Liver (tissue), 9 donors: ENCODE results near the gene DNAJB11. TPM values are rescaled to one million over a fixed set of nuclear protein-coding genes. Genes with fewer than 3 reads are reported as not detected.

Experiments
- DNase-seq: peaks from one replicate; pipeline ENCODE4 v3.0.0-alpha.2; 2017; ENCODE audit warnings: low spot score
- H3K27ac ChIP-seq, 2 donors: one replicate each; pipeline ENCODE4 v1.7.0; 2013; ENCODE audit warnings: inconsistent platforms in 2 of 2, low read length in 2 of 2, control low read depth in 1 of 2, low read depth in 1 of 2, mild to moderate bottlenecking in 1 of 2
- H3K27me3 ChIP-seq, 4 donors: one replicate each; pipeline versions ENCODE4 v1.6.1 to v1.7.0; 2013; ENCODE audit warnings: low read length in 3 of 4, inconsistent platforms in 1 of 4, mild to moderate bottlenecking in 1 of 4, moderate library complexity in 1 of 4; ENCODE audit not compliant: control insufficient read depth in 4 of 4, insufficient read depth in 4 of 4
- H3K36me3 ChIP-seq, 4 donors: one replicate each; pipeline versions ENCODE4 v1.6.1 to v1.7.0; 2013; ENCODE audit warnings: low read length in 3 of 4, mild to moderate bottlenecking in 3 of 4, low read depth in 1 of 4, moderate library complexity in 1 of 4; ENCODE audit not compliant: control insufficient read depth in 4 of 4, insufficient read depth in 3 of 4
- H3K4me1 ChIP-seq, 4 donors: one replicate each; pipeline versions ENCODE4 v1.6.1 to v1.7.0; 2013; ENCODE audit warnings: low read length in 3 of 4, mild to moderate bottlenecking in 3 of 4, moderate library complexity in 1 of 4; ENCODE audit not compliant: control insufficient read depth in 4 of 4, insufficient read depth in 4 of 4
- H3K4me3 ChIP-seq, 3 donors: one replicate each; pipeline versions ENCODE4 v1.6.1 to v1.7.0; 2013; ENCODE audit warnings: low read length in 3 of 3, control low read depth in 1 of 3, low read depth in 1 of 3, mild to moderate bottlenecking in 1 of 3
- H3K9ac ChIP-seq, 2 donors: one replicate each; pipeline ENCODE4 v1.7.0; 2013; ENCODE audit warnings: low read length in 2 of 2, mild to moderate bottlenecking in 2 of 2, moderate library complexity in 2 of 2, control low read depth in 1 of 2, low read depth in 1 of 2
- H3K9me3 ChIP-seq, 4 donors: one replicate each; pipeline versions ENCODE4 v1.6.1 to v1.7.0; 2013; ENCODE audit warnings: low read length in 3 of 4; ENCODE audit not compliant: control insufficient read depth in 4 of 4
- CTCF ChIP-seq: fragments of 150-350 bp; IDR thresholded peaks from 2 replicates; pipeline ENCODE4 v1.5.1; 2017; ENCODE audit warnings: improper control_type of control experiment, low read depth, low read length; ENCODE audit not compliant: missing input control
- EGR1 ChIP-seq, 2 donors: IDR thresholded peaks; 2 replicates each; pipeline ENCODE4 v1.6.1; 2016 to 2018; ENCODE audit warnings: antibody characterized with exemption in 2 of 2, low read depth in 2 of 2
- FOXA1 ChIP-seq: IDR thresholded peaks from 2 replicates; pipeline ENCODE4 v1.6.1; 2016; ENCODE audit warnings: antibody characterized with exemption
- FOXA2 ChIP-seq: IDR thresholded peaks from 2 replicates; pipeline ENCODE4 v1.6.1; 2016; ENCODE audit warnings: antibody characterized with exemption
- GABPA ChIP-seq, 2 donors: IDR thresholded peaks in 1 of 2; conservative IDR thresholded peaks in 1 of 2; 2 replicates each; pipeline ENCODE4 v1.6.1; 2016; ENCODE audit warnings: antibody characterized with exemption in 2 of 2, mild to moderate bottlenecking in 1 of 2, moderate library complexity in 1 of 2
- HNF4A ChIP-seq, 2 donors: conservative IDR thresholded peaks; 2 replicates each; pipeline ENCODE4 v1.6.1; 2016; ENCODE audit warnings: antibody characterized with exemption in 2 of 2, mild to moderate bottlenecking in 2 of 2
- HNF4G ChIP-seq: IDR thresholded peaks from 2 replicates; pipeline ENCODE4 v1.6.1; 2016; ENCODE audit warnings: antibody characterized with exemption
- JUND ChIP-seq, 2 donors: IDR thresholded peaks; 2 replicates each; pipeline ENCODE4 v1.6.1; 2016; ENCODE audit warnings: antibody characterized with exemption in 2 of 2
- MAX ChIP-seq: IDR thresholded peaks from 2 replicates; pipeline ENCODE4 v1.6.1; 2016; ENCODE audit warnings: antibody characterized with exemption
- NR2F2 ChIP-seq: IDR thresholded peaks from 2 replicates; pipeline ENCODE4 v1.6.1; 2016; ENCODE audit warnings: antibody characterized with exemption
- RAD21 ChIP-seq, 2 donors: IDR thresholded peaks; 2 replicates each; pipeline ENCODE4 v1.6.1; 2016; ENCODE audit warnings: antibody characterized with exemption in 2 of 2, mild to moderate bottlenecking in 2 of 2
- RXRA ChIP-seq, 2 donors: IDR thresholded peaks; 2 replicates each; pipeline ENCODE4 v1.6.1; 2017 to 2018; ENCODE audit warnings: antibody characterized with exemption in 2 of 2, mild to moderate bottlenecking in 1 of 2
- SP1 ChIP-seq: IDR thresholded peaks from 2 replicates; pipeline ENCODE4 v1.6.1; 2018; ENCODE audit warnings: antibody characterized with exemption, mild to moderate bottlenecking
- TAF1 ChIP-seq: conservative IDR thresholded peaks from 2 replicates; pipeline ENCODE4 v1.6.1; 2016; ENCODE audit warnings: antibody characterized with exemption, mild to moderate bottlenecking
- YY1 ChIP-seq: IDR thresholded peaks from 2 replicates; pipeline ENCODE4 v1.6.1; 2016; ENCODE audit warnings: antibody characterized with exemption, mild to moderate bottlenecking
- WGBS: extraction: QIAGEN DNeasy Blood & Tissue Kit; methylation state at CpG from one replicate; pipeline ENCODE4 v1.1.7; 2013; 5-methylcytosine and 5-hydroxymethylcytosine counted together
- polyA plus RNA-seq, 2 donors: library from polyadenylated mRNA; stranded (reverse) in 1 of 2; unstranded in 1 of 2; fragments of 200-250 nt in 1 of 2; fragments of >200 nt in 1 of 2; fragmentation: Nextera tagmentation in 1 of 2; extraction: Ambion mirVana in 1 of 2; gene quantifications; one replicate each; pipeline versions ENCODE4 v1.2.1 to v1.2.3, GENCODE V29; 2013 to 2015
- total RNA-seq, 2 donors: library from RNA; depleted of rRNA; stranded (reverse); fragments of >200 nt; gene quantifications; one replicate each; pipeline ENCODE4 v1.2.3, GENCODE V29; 2014
- TF ChIP-seq, protein P1 (sequence below): IDR thresholded peaks from 2 replicates; pipeline ENCODE4 v1.6.1; 2016; ENCODE audit warnings: antibody characterized with exemption
- TF ChIP-seq, protein P2 (sequence below): IDR thresholded peaks from 2 replicates; pipeline ENCODE4 v1.6.1; 2016; ENCODE audit warnings: antibody characterized with exemption, mild to moderate bottlenecking
- TF ChIP-seq, protein P3 (sequence below): IDR thresholded peaks from 2 replicates; pipeline ENCODE4 v1.6.1; 2016; ENCODE audit warnings: antibody characterized with exemption
- donor health status: healthy.
- donor health status: healthy.
- donor health status: healthy.
- donor health status: healthy.
- donor health status: healthy.

The DNAJB11 gene
- total and polyA plus RNA-seq, 4 donors = 30.2 to 101 (median 56.0) TPM

DNA sequence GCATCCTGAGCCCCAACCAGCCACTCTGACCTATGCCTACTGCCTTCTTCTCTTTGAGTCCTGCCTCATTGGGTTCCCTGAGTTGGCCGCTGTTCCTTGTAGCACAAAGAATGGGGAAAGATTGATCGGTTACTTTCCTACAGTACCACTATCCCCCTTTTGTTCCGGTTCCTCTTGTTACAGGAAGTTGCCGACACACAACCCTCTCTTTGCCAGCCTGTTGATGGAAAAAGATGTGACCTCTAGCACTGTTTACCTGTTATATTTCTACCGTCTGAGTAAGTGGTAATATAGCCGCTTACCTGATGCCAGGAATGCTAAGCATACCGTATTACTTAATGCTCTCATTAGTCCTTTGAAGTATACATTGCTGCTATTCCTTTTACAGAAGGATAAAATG is 32.6 kb downstream of the DNAJB11 start:
- WGBS = 73% methylated on average over 7 of the region's 7 CpGs
- H3K9me3 ChIP-seq = no peaks in the 10 kb centered on the region
- H3K4me3 ChIP-seq = no peak overlapping the region
- peak; percentile 34 to 42 for TF ChIP-seq GABPA (IDR thresholded peaks at IDR 0.05 in 1 of 2, conservative IDR thresholded peaks at IDR 0.05 in 1 of 2)
- TF ChIP-seq CTCF = no peak
- TF ChIP-seq, protein P1, sequence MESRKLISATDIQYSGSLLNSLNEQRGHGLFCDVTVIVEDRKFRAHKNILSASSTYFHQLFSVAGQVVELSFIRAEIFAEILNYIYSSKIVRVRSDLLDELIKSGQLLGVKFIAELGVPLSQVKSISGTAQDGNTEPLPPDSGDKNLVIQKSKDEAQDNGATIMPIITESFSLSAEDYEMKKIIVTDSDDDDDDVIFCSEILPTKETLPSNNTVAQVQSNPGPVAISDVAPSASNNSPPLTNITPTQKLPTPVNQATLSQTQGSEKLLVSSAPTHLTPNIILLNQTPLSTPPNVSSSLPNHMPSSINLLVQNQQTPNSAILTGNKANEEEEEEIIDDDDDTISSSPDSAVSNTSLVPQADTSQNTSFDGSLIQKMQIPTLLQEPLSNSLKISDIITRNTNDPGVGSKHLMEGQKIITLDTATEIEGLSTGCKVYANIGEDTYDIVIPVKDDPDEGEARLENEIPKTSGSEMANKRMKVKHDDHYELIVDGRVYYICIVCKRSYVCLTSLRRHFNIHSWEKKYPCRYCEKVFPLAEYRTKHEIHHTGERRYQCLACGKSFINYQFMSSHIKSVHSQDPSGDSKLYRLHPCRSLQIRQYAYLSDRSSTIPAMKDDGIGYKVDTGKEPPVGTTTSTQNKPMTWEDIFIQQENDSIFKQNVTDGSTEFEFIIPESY = no peak
- peak; percentile 8 to 41 for TF ChIP-seq HNF4A (conservative IDR thresholded peaks at IDR 0.05)
- no peak for TF ChIP-seq HNF4G
- TF ChIP-seq SP1 = peak; percentile 69
- TF ChIP-seq, protein P2, sequence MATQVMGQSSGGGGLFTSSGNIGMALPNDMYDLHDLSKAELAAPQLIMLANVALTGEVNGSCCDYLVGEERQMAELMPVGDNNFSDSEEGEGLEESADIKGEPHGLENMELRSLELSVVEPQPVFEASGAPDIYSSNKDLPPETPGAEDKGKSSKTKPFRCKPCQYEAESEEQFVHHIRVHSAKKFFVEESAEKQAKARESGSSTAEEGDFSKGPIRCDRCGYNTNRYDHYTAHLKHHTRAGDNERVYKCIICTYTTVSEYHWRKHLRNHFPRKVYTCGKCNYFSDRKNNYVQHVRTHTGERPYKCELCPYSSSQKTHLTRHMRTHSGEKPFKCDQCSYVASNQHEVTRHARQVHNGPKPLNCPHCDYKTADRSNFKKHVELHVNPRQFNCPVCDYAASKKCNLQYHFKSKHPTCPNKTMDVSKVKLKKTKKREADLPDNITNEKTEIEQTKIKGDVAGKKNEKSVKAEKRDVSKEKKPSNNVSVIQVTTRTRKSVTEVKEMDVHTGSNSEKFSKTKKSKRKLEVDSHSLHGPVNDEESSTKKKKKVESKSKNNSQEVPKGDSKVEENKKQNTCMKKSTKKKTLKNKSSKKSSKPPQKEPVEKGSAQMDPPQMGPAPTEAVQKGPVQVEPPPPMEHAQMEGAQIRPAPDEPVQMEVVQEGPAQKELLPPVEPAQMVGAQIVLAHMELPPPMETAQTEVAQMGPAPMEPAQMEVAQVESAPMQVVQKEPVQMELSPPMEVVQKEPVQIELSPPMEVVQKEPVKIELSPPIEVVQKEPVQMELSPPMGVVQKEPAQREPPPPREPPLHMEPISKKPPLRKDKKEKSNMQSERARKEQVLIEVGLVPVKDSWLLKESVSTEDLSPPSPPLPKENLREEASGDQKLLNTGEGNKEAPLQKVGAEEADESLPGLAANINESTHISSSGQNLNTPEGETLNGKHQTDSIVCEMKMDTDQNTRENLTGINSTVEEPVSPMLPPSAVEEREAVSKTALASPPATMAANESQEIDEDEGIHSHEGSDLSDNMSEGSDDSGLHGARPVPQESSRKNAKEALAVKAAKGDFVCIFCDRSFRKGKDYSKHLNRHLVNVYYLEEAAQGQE = no peak
- no peak for TF ChIP-seq TAF1
- TF ChIP-seq MAX = no peak
- peak; percentile 22 for TF ChIP-seq FOXA2
- TF ChIP-seq EGR1 (IDR thresholded peaks at IDR 0.05; ENCODE audit: low read depth in 2 of 2) = no peak
- TF ChIP-seq YY1 = no peak
- TF ChIP-seq, protein P3, sequence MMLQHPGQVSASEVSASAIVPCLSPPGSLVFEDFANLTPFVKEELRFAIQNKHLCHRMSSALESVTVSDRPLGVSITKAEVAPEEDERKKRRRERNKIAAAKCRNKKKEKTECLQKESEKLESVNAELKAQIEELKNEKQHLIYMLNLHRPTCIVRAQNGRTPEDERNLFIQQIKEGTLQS = no peak
- TF ChIP-seq NR2F2 = no peak
- no peak for TF ChIP-seq FOXA1
- TF ChIP-seq RXRA (IDR thresholded peaks at IDR 0.05) = peak; percentile 35 to 51
- no peak for TF ChIP-seq JUND (IDR thresholded peaks at IDR 0.05)
- TF ChIP-seq RAD21 (IDR thresholded peaks at IDR 0.05) = no peak
- H3K36me3 ChIP-seq = no peaks in the 10 kb centered on the region
- no peak for DNase-seq
- no peaks in the 10 kb centered on the region for H3K27me3 ChIP-seq
- H3K4me1 ChIP-seq = peaks cover 12 to 81% (median 51%) of the 10 kb centered on the region in 4 donors
- peak overlapping the region; percentile 32 to 94 for H3K27ac ChIP-seq
- H3K9ac ChIP-seq = no peak overlapping the region
